CD4-positive, alpha-beta memory T cell (primary cell): ENCODE measurements around the gene NCKAP5. TPM values are rescaled to one million over a fixed set of nuclear protein-coding genes. Genes with fewer than 3 reads are reported as not detected.

Source experiments
- CTCF ChIA-PET: fragments of 350-600 bp; sonication (Branson Sonifier 250); formaldehyde crosslinking; loops from one replicate; lab custom pipeline; 2021; ENCODE audit warnings: inconsistent platforms; ENCODE audit not compliant: partially characterized antibody; lab: Charles Lee
- POLR2A ChIA-PET: fragments of 350-600 bp; sonication (Branson Sonifier 250); formaldehyde crosslinking; loops from one replicate; lab custom pipeline; 2021; ENCODE audit not compliant: partially characterized antibody; lab: Charles Lee
- DNase-seq, 5 donors: peaks; one replicate each; pipeline versions ENCODE4 v3.0.0 to v3.0.0-alpha.2; 2020 to 2022; ENCODE audit warnings: mixed read lengths in 1 of 5
- H3K27ac ChIP-seq: one replicate; pipeline ENCODE4 v1.7.0; 2013; ENCODE audit warnings: low read depth, low read length
- H3K27me3 ChIP-seq: 2 replicates; pipeline ENCODE4 v1.7.0; 2013; ENCODE audit warnings: mild to moderate bottlenecking, low read length, moderate library complexity; ENCODE audit not compliant: insufficient read depth
- H3K36me3 ChIP-seq: 2 replicates; pipeline ENCODE4 v1.7.0; 2013; ENCODE audit warnings: mild to moderate bottlenecking, low read length, moderate library complexity; ENCODE audit not compliant: insufficient read depth
- H3K4me1 ChIP-seq: 2 replicates; pipeline ENCODE4 v1.7.0; 2013; ENCODE audit warnings: mild to moderate bottlenecking, low read length, moderate library complexity; ENCODE audit not compliant: insufficient read depth
- H3K4me3 ChIP-seq, 2 donors: one replicate each; pipeline ENCODE4 v1.7.0; 2013; ENCODE audit warnings: low read length in 2 of 2, mild to moderate bottlenecking in 1 of 2
- H3K9me3 ChIP-seq, 2 donors: one replicate each; pipeline ENCODE4 v1.7.0; 2013; ENCODE audit warnings: low read length in 2 of 2, control low read depth in 1 of 2; ENCODE audit not compliant: control insufficient read depth in 1 of 2
- H3K27ac Mint-ChIP-seq, 7 donors: one replicate each; pipeline ENCODE4 v1.8.0; 2020 to 2021; ENCODE audit warnings: mixed read lengths in 7 of 7, mild to moderate bottlenecking in 6 of 7, inconsistent platforms in 3 of 7, moderate library complexity in 3 of 7
- H3K27me3 Mint-ChIP-seq, 2 donors: one replicate each; pipeline ENCODE4 v1.8.0; 2020 to 2021; ENCODE audit warnings: mixed read lengths in 2 of 2
- H3K36me3 Mint-ChIP-seq, 2 donors: one replicate each; pipeline ENCODE4 v1.8.0; 2020 to 2021; ENCODE audit warnings: mixed read lengths in 2 of 2, inconsistent platforms in 1 of 2, mild to moderate bottlenecking in 1 of 2
- H3K4me1 Mint-ChIP-seq, 4 donors: one replicate each; pipeline ENCODE4 v1.8.0; 2020 to 2021; ENCODE audit warnings: mixed read lengths in 4 of 4, mild to moderate bottlenecking in 1 of 4
- H3K4me3 Mint-ChIP-seq, 8 donors: one replicate each; pipeline ENCODE4 v1.8.0; 2020 to 2021; ENCODE audit warnings: mixed read lengths in 8 of 8, mild to moderate bottlenecking in 7 of 8, moderate library complexity in 6 of 8, inconsistent platforms in 3 of 8
- H3K9me3 Mint-ChIP-seq, 8 donors: one replicate each; pipeline ENCODE4 v1.8.0; 2020 to 2021; ENCODE audit warnings: mixed read lengths in 8 of 8, mild to moderate bottlenecking in 5 of 8, inconsistent platforms in 3 of 8, moderate library complexity in 1 of 8
- intact Hi-C: fragments of 100-400 bp; cut with micrococcal nuclease; formaldehyde crosslinking; loops from one replicate; pipeline ENCODE4 v1.15.1; 2023
- polyA plus RNA-seq, 2 donors: library from polyadenylated mRNA; unstranded; fragments of 300-500 nt; fragmentation: Illumina TruSeq; gene quantifications; one replicate each; pipeline ENCODE4 v1.2.3, GENCODE V29; 2021
- total RNA-seq, 2 experiments: library from RNA; stranded (reverse); gene quantifications; one replicate each; pipeline ENCODE4 v1.2.3, GENCODE V29; 2021

NCKAP5 gene
- total and polyA plus RNA-seq, 4 experiments from 2014 or later: not detected

GRCh38 chr2:132958887-132959286 lies 609.4 kb downstream of the NCKAP5 start:
- Mint-ChIP-seq H3K4me3 (no peak overlapping the region), H3K27ac (no peak overlapping the region), H3K4me1 (no peaks in the 10 kb centered on the region), H3K36me3 (no peaks in the 10 kb centered on the region), H3K27me3 (no peaks in the 10 kb centered on the region), H3K9me3 (peaks cover 0 to 7% (median 6%) of the 10 kb centered on the region in 8 donors)
- Histone ChIP-seq H3K9me3 (no peaks in the 10 kb centered on the region), H3K27ac (no peak overlapping the region), H3K4me3 (no peak overlapping the region), H3K36me3 (no peaks in the 10 kb centered on the region), H3K4me1 (no peaks in the 10 kb centered on the region), H3K27me3 (no peaks in the 10 kb centered on the region)
- intact Hi-C loops: no loop called here
- POLR2A ChIA-PET: no interaction called here
- no peak for DNase-seq
- CTCF ChIA-PET: no interaction called here

GRCh38 chr2:132955871-132956615 lies 612.2 kb downstream of the NCKAP5 start:
- Histone ChIP-seq H3K27me3 (no peaks in the 10 kb centered on the region), H3K27ac (no peak overlapping the region), H3K4me3 (no peak overlapping the region), H3K4me1 (no peaks in the 10 kb centered on the region), H3K36me3 (no peaks in the 10 kb centered on the region), H3K9me3 (no peaks in the 10 kb centered on the region)
- Mint-ChIP-seq H3K4me1 (no peaks in the 10 kb centered on the region), H3K9me3 (peaks cover 0 to 8% (median 6%) of the 10 kb centered on the region in 8 donors), H3K4me3 (no peak overlapping the region), H3K27me3 (no peaks in the 10 kb centered on the region), H3K36me3 (no peaks in the 10 kb centered on the region), H3K27ac (no peak overlapping the region)
- DNase-seq: no peak
- ChIA-PET CTCF (no interaction called here), POLR2A (no interaction called here)
- intact Hi-C loops: no loop called here

GRCh38 chr2:132953771-132954170 lies 614.5 kb downstream of the NCKAP5 start:
- Mint-ChIP-seq H3K9me3 (peaks cover 0 to 8% (median 6%) of the 10 kb centered on the region in 8 donors), H3K4me3 (no peak overlapping the region), H3K4me1 (no peaks in the 10 kb centered on the region), H3K27me3 (no peaks in the 10 kb centered on the region), H3K36me3 (no peaks in the 10 kb centered on the region), H3K27ac (no peak overlapping the region)
- POLR2A ChIA-PET: no interaction called here
- H3K4me3 ChIP-seq: no peak overlapping the region
- H3K27me3 ChIP-seq: no peaks in the 10 kb centered on the region
- CTCF ChIA-PET: no interaction called here
- intact Hi-C loops: no loop called here
- no peak for DNase-seq
- no peak overlapping the region for H3K27ac ChIP-seq
- no peaks in the 10 kb centered on the region for H3K36me3 ChIP-seq
- no peaks in the 10 kb centered on the region for H3K4me1 ChIP-seq
- H3K9me3 ChIP-seq: no peaks in the 10 kb centered on the region

GRCh38 chr2:132951008-132951714 lies 617.1 kb downstream of the NCKAP5 start:
- H3K4me1 Mint-ChIP-seq: no peaks in the 10 kb centered on the region
- Histone ChIP-seq H3K27me3 (no peaks in the 10 kb centered on the region), H3K9me3 (no peaks in the 10 kb centered on the region), H3K27ac (no peak overlapping the region), H3K36me3 (no peaks in the 10 kb centered on the region), H3K4me1 (no peaks in the 10 kb centered on the region), H3K4me3 (no peak overlapping the region)
- H3K27ac Mint-ChIP-seq: no peak overlapping the region
- no peak for DNase-seq
- no peaks in the 10 kb centered on the region for H3K27me3 Mint-ChIP-seq
- ChIA-PET CTCF (no interaction called here), POLR2A (no interaction called here)
- H3K9me3 Mint-ChIP-seq: peaks cover 0 to 2% (median 0%) of the 10 kb centered on the region in 8 donors
- no peaks in the 10 kb centered on the region for H3K36me3 Mint-ChIP-seq
- intact Hi-C loops: no loop called here
- H3K4me3 Mint-ChIP-seq: no peak overlapping the region

- no peaks in the 10 kb centered on the region for H3K4me1 Mint-ChIP-seq
- POLR2A ChIA-PET: no interaction called here
- no peak overlapping the region for H3K27ac Mint-ChIP-seq
- no peak overlapping the region for H3K4me3 ChIP-seq
- no peaks in the 10 kb centered on the region for H3K4me1 ChIP-seq
- H3K9me3 Mint-ChIP-seq: peaks cover 0 to 3% (median 0%) of the 10 kb centered on the region in 8 donors
- DNase-seq: no peak
- H3K36me3 Mint-ChIP-seq: no peaks in the 10 kb centered on the region
- H3K27me3 Mint-ChIP-seq: no peaks in the 10 kb centered on the region
- no peak overlapping the region for H3K4me3 Mint-ChIP-seq
- no peaks in the 10 kb centered on the region for H3K36me3 ChIP-seq
- intact Hi-C loops: no loop called here
- no peaks in the 10 kb centered on the region for H3K9me3 ChIP-seq
- no peak overlapping the region for H3K27ac ChIP-seq
- CTCF ChIA-PET: no interaction called here
- H3K27me3 ChIP-seq: no peaks in the 10 kb centered on the region
These were observed 619.2 kb downstream of the NCKAP5 start for GRCh38 chr2:132949108-132949507.

GRCh38 chr2:132948211-132948610 lies 620.1 kb downstream of the NCKAP5 start:
- no peak overlapping the region for H3K27ac Mint-ChIP-seq

GRCh38 chr2:132943829-132944228 lies 624.4 kb downstream of the NCKAP5 start:
- Mint-ChIP-seq H3K9me3 (peaks cover 0 to 8% (median 0%) of the 10 kb centered on the region in 8 donors), H3K27me3 (no peaks in the 10 kb centered on the region), H3K4me1 (no peaks in the 10 kb centered on the region), H3K36me3 (no peaks in the 10 kb centered on the region), H3K4me3 (no peak overlapping the region), H3K27ac (no peak overlapping the region)
- no peaks in the 10 kb centered on the region for H3K4me1 ChIP-seq
- H3K9me3 ChIP-seq: no peaks in the 10 kb centered on the region
- CTCF ChIA-PET: no interaction called here
- no peak overlapping the region for H3K27ac ChIP-seq
- no peaks in the 10 kb centered on the region for H3K27me3 ChIP-seq
- intact Hi-C loops: no loop called here
- POLR2A ChIA-PET: no interaction called here
- H3K36me3 ChIP-seq: no peaks in the 10 kb centered on the region
- H3K4me3 ChIP-seq: no peak overlapping the region
- no peak for DNase-seq

More at GRCh38 chr2:132948211-132948610, 620.1 kb downstream of the NCKAP5 start:
- H3K9me3 ChIP-seq: no peaks in the 10 kb centered on the region
- H3K36me3 ChIP-seq: no peaks in the 10 kb centered on the region
- intact Hi-C loops: no loop called here
- H3K36me3 Mint-ChIP-seq: no peaks in the 10 kb centered on the region
- POLR2A ChIA-PET: no interaction called here
- H3K4me1 Mint-ChIP-seq: no peaks in the 10 kb centered on the region
- H3K4me3 ChIP-seq: no peak overlapping the region
- H3K27ac ChIP-seq: no peak overlapping the region
- peaks cover 0 to 6% (median 0%) of the 10 kb centered on the region in 8 donors for H3K9me3 Mint-ChIP-seq
- H3K27me3 Mint-ChIP-seq: no peaks in the 10 kb centered on the region
- DNase-seq: no peak
- CTCF ChIA-PET: no interaction called here
- no peak overlapping the region for H3K4me3 Mint-ChIP-seq
- no peaks in the 10 kb centered on the region for H3K4me1 ChIP-seq
- no peaks in the 10 kb centered on the region for H3K27me3 ChIP-seq
